Fibroblast of skin of left biceps (primary cell): ENCODE results near the gene WFDC9.
"Not testable (repeated sequence)": the region's sequence is repeated elsewhere in the genome, so short reads cannot be mapped to it uniquely, and the experiment has no call there.

ENCODE experiments used
- DNase-seq, 2 experiments: peaks; one replicate each; pipeline ENCODE4 v3.0.0-alpha.2; 2013; ENCODE audit warnings: low read depth in 2 of 2

Gene WFDC9

GRCh38 chr20:45592574-45593189 lies 38.4 kb downstream of the WFDC9 start:
- DNase-seq = peak; percentile 7 to 9

- no peak for DNase-seq
Observed at GRCh38 chr20:45589725-45590124, 41.4 kb downstream of the WFDC9 start.

GRCh38 chr20:45588800-45589199 lies 42.3 kb downstream of the WFDC9 start:
- DNase-seq = no peak

GRCh38 chr20:45585986-45586385 lies 45.1 kb downstream of the WFDC9 start:
- not testable (repeated sequence) for DNase-seq

- not testable (repeated sequence) for DNase-seq
Observed at GRCh38 chr20:45584294-45584693, 46.8 kb downstream of the WFDC9 start.

GRCh38 chr20:45583502-45583901 lies 47.6 kb downstream of the WFDC9 start:
- DNase-seq = no peak

- no peak for DNase-seq
Observed at GRCh38 chr20:45581702-45582101, 49.4 kb downstream of the WFDC9 start.

- no peak for DNase-seq
Observed at GRCh38 chr20:45579184-45579583, 51.9 kb downstream of the WFDC9 start, which contains the start of gene WFDC8. Gene WFDC8 (minus strand): TSS chr20:45579284. CDS start chr20:45579247, 37 bp downstream.

GRCh38 chr20:45578231-45578630 lies 52.9 kb downstream of the WFDC9 start:
- DNase-seq = no peak

GRCh38 chr20:45576995-45577394 lies 54.1 kb downstream of the WFDC9 start:
- no peak for DNase-seq

GRCh38 chr20:45575931-45576330 lies 55.2 kb downstream of the WFDC9 start:
- DNase-seq = no peak

- DNase-seq = not testable (repeated sequence)
Observed at GRCh38 chr20:45569650-45570049, 61.4 kb downstream of the WFDC9 start.

GRCh38 chr20:45564760-45565276 lies 66.3 kb downstream of the WFDC9 start:
- DNase-seq = no peak
